Liver (tissue), 9 donors: Measurements from ENCODE around the gene CRAMP1. TPM values are rescaled to one million over a fixed set of nuclear protein-coding genes. Genes with fewer than 3 reads are reported as not detected.

Experiments
- DNase-seq: peaks from one replicate; pipeline ENCODE4 v3.0.0-alpha.2; 2017; ENCODE audit warnings: low spot score
- H3K27ac ChIP-seq, 2 donors: one replicate each; pipeline ENCODE4 v1.7.0; 2013; ENCODE audit warnings: inconsistent platforms in 2 of 2, low read length in 2 of 2, control low read depth in 1 of 2, low read depth in 1 of 2, mild to moderate bottlenecking in 1 of 2
- H3K27me3 ChIP-seq, 4 donors: one replicate each; pipeline versions ENCODE4 v1.6.1 to v1.7.0; 2013; ENCODE audit warnings: low read length in 3 of 4, inconsistent platforms in 1 of 4, mild to moderate bottlenecking in 1 of 4, moderate library complexity in 1 of 4; ENCODE audit not compliant: control insufficient read depth in 4 of 4, insufficient read depth in 4 of 4
- H3K36me3 ChIP-seq, 4 donors: one replicate each; pipeline versions ENCODE4 v1.6.1 to v1.7.0; 2013; ENCODE audit warnings: low read length in 3 of 4, mild to moderate bottlenecking in 3 of 4, low read depth in 1 of 4, moderate library complexity in 1 of 4; ENCODE audit not compliant: control insufficient read depth in 4 of 4, insufficient read depth in 3 of 4
- H3K4me1 ChIP-seq, 4 donors: one replicate each; pipeline versions ENCODE4 v1.6.1 to v1.7.0; 2013; ENCODE audit warnings: low read length in 3 of 4, mild to moderate bottlenecking in 3 of 4, moderate library complexity in 1 of 4; ENCODE audit not compliant: control insufficient read depth in 4 of 4, insufficient read depth in 4 of 4
- H3K4me3 ChIP-seq, 3 donors: one replicate each; pipeline versions ENCODE4 v1.6.1 to v1.7.0; 2013; ENCODE audit warnings: low read length in 3 of 3, control low read depth in 1 of 3, low read depth in 1 of 3, mild to moderate bottlenecking in 1 of 3
- H3K9ac ChIP-seq, 2 donors: one replicate each; pipeline ENCODE4 v1.7.0; 2013; ENCODE audit warnings: low read length in 2 of 2, mild to moderate bottlenecking in 2 of 2, moderate library complexity in 2 of 2, control low read depth in 1 of 2, low read depth in 1 of 2
- H3K9me3 ChIP-seq, 4 donors: one replicate each; pipeline versions ENCODE4 v1.6.1 to v1.7.0; 2013; ENCODE audit warnings: low read length in 3 of 4; ENCODE audit not compliant: control insufficient read depth in 4 of 4
- EGR1 ChIP-seq, 2 donors: IDR thresholded peaks; 2 replicates each; pipeline ENCODE4 v1.6.1; 2016 to 2018; ENCODE audit warnings: antibody characterized with exemption in 2 of 2, low read depth in 2 of 2
- FOXA1 ChIP-seq: IDR thresholded peaks from 2 replicates; pipeline ENCODE4 v1.6.1; 2016; ENCODE audit warnings: antibody characterized with exemption
- FOXA2 ChIP-seq: IDR thresholded peaks from 2 replicates; pipeline ENCODE4 v1.6.1; 2016; ENCODE audit warnings: antibody characterized with exemption
- HNF4A ChIP-seq, 2 donors: conservative IDR thresholded peaks; 2 replicates each; pipeline ENCODE4 v1.6.1; 2016; ENCODE audit warnings: antibody characterized with exemption in 2 of 2, mild to moderate bottlenecking in 2 of 2
- HNF4G ChIP-seq: IDR thresholded peaks from 2 replicates; pipeline ENCODE4 v1.6.1; 2016; ENCODE audit warnings: antibody characterized with exemption
- JUND ChIP-seq, 2 donors: IDR thresholded peaks; 2 replicates each; pipeline ENCODE4 v1.6.1; 2016; ENCODE audit warnings: antibody characterized with exemption in 2 of 2
- NR2F2 ChIP-seq: IDR thresholded peaks from 2 replicates; pipeline ENCODE4 v1.6.1; 2016; ENCODE audit warnings: antibody characterized with exemption
- RAD21 ChIP-seq, 2 donors: IDR thresholded peaks; 2 replicates each; pipeline ENCODE4 v1.6.1; 2016; ENCODE audit warnings: antibody characterized with exemption in 2 of 2, mild to moderate bottlenecking in 2 of 2
- REST ChIP-seq: IDR thresholded peaks from 2 replicates; pipeline ENCODE4 v1.6.1; 2016; ENCODE audit warnings: antibody characterized with exemption, mild to moderate bottlenecking
- RXRA ChIP-seq, 2 donors: IDR thresholded peaks; 2 replicates each; pipeline ENCODE4 v1.6.1; 2017 to 2018; ENCODE audit warnings: antibody characterized with exemption in 2 of 2, mild to moderate bottlenecking in 1 of 2
- SP1 ChIP-seq: IDR thresholded peaks from 2 replicates; pipeline ENCODE4 v1.6.1; 2018; ENCODE audit warnings: antibody characterized with exemption, mild to moderate bottlenecking
- TAF1 ChIP-seq: conservative IDR thresholded peaks from 2 replicates; pipeline ENCODE4 v1.6.1; 2016; ENCODE audit warnings: antibody characterized with exemption, mild to moderate bottlenecking
- YY1 ChIP-seq: IDR thresholded peaks from 2 replicates; pipeline ENCODE4 v1.6.1; 2016; ENCODE audit warnings: antibody characterized with exemption, mild to moderate bottlenecking
- WGBS: extraction: QIAGEN DNeasy Blood & Tissue Kit; methylation state at CpG from one replicate; pipeline ENCODE4 v1.1.7; 2013; 5-methylcytosine and 5-hydroxymethylcytosine counted together
- polyA plus RNA-seq, 2 donors: library from polyadenylated mRNA; stranded (reverse) in 1 of 2; unstranded in 1 of 2; fragments of 200-250 nt in 1 of 2; fragments of >200 nt in 1 of 2; fragmentation: Nextera tagmentation in 1 of 2; extraction: Ambion mirVana in 1 of 2; gene quantifications; one replicate each; pipeline versions ENCODE4 v1.2.1 to v1.2.3, GENCODE V29; 2013 to 2015
- total RNA-seq, 2 donors: library from RNA; depleted of rRNA; stranded (reverse); fragments of >200 nt; gene quantifications; one replicate each; pipeline ENCODE4 v1.2.3, GENCODE V29; 2014
- TF ChIP-seq, protein P1 (sequence below): fragments of 150-350 bp; IDR thresholded peaks from 2 replicates; pipeline ENCODE4 v1.5.1; 2017; ENCODE audit warnings: improper control_type of control experiment, low read depth, low read length; ENCODE audit not compliant: missing input control
- TF ChIP-seq, protein P2 (sequence below): IDR thresholded peaks from 2 replicates; pipeline ENCODE4 v1.6.1; 2016; ENCODE audit warnings: antibody characterized with exemption
- TF ChIP-seq, protein P3 (sequence below): IDR thresholded peaks from 2 replicates; pipeline ENCODE4 v1.6.1; 2016; ENCODE audit warnings: antibody characterized with exemption
- donor health status: healthy.
- donor health status: healthy.
- donor health status: healthy.
- donor health status: healthy.
- donor health status: healthy.

The CRAMP1 gene
- total and polyA plus RNA-seq, 4 donors = 1.1 to 6.4 (median 4.2) TPM

GRCh38 chr16:1651974-1652312 lies 39.8 kb downstream of the CRAMP1 start:
- WGBS = 98% methylated on average over 1 of the region's 1 CpG
- Histone ChIP-seq H3K4me1 (no peaks in the 10 kb centered on the region), H3K9ac (no peak overlapping the region), H3K27ac (no peak overlapping the region), H3K27me3 (no peaks in the 10 kb centered on the region), H3K36me3 (peaks cover 13 to 42% (median 24%) of the 10 kb centered on the region in 4 donors), H3K9me3 (no peaks in the 10 kb centered on the region), H3K4me3 (no peak overlapping the region)
- DNase-seq = no peak
- TF ChIP-seq FOXA1 (no peak), EGR1 (IDR thresholded peaks at IDR 0.05; ENCODE audit: low read depth in 2 of 2) (no peak), HNF4A (conservative IDR thresholded peaks at IDR 0.05) (no peak), RAD21 (IDR thresholded peaks at IDR 0.05) (no peak), JUND (IDR thresholded peaks at IDR 0.05) (no peak), HNF4G (no peak), TAF1 (no peak), RXRA (IDR thresholded peaks at IDR 0.05) (no peak), SP1 (no peak), NR2F2 (no peak), YY1 (no peak)
- TF ChIP-seq, protein P1, sequence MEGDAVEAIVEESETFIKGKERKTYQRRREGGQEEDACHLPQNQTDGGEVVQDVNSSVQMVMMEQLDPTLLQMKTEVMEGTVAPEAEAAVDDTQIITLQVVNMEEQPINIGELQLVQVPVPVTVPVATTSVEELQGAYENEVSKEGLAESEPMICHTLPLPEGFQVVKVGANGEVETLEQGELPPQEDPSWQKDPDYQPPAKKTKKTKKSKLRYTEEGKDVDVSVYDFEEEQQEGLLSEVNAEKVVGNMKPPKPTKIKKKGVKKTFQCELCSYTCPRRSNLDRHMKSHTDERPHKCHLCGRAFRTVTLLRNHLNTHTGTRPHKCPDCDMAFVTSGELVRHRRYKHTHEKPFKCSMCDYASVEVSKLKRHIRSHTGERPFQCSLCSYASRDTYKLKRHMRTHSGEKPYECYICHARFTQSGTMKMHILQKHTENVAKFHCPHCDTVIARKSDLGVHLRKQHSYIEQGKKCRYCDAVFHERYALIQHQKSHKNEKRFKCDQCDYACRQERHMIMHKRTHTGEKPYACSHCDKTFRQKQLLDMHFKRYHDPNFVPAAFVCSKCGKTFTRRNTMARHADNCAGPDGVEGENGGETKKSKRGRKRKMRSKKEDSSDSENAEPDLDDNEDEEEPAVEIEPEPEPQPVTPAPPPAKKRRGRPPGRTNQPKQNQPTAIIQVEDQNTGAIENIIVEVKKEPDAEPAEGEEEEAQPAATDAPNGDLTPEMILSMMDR = no peak
- TF ChIP-seq, protein P2, sequence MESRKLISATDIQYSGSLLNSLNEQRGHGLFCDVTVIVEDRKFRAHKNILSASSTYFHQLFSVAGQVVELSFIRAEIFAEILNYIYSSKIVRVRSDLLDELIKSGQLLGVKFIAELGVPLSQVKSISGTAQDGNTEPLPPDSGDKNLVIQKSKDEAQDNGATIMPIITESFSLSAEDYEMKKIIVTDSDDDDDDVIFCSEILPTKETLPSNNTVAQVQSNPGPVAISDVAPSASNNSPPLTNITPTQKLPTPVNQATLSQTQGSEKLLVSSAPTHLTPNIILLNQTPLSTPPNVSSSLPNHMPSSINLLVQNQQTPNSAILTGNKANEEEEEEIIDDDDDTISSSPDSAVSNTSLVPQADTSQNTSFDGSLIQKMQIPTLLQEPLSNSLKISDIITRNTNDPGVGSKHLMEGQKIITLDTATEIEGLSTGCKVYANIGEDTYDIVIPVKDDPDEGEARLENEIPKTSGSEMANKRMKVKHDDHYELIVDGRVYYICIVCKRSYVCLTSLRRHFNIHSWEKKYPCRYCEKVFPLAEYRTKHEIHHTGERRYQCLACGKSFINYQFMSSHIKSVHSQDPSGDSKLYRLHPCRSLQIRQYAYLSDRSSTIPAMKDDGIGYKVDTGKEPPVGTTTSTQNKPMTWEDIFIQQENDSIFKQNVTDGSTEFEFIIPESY = no peak

- H3K9ac ChIP-seq = no peak overlapping the region
- H3K4me1 ChIP-seq = no peaks in the 10 kb centered on the region
- H3K36me3 ChIP-seq = peaks cover 13 to 50% (median 28%) of the 10 kb centered on the region in 4 donors
- H3K9me3 ChIP-seq = no peaks in the 10 kb centered on the region
- no peak for DNase-seq
- H3K4me3 ChIP-seq = no peak overlapping the region
- H3K27me3 ChIP-seq = no peaks in the 10 kb centered on the region
- no peak for TF ChIP-seq TAF1
- no peak for TF ChIP-seq REST
- TF ChIP-seq FOXA2 = no peak
- TF ChIP-seq FOXA1 = no peak
- no peak for TF ChIP-seq JUND (IDR thresholded peaks at IDR 0.05)
- TF ChIP-seq, protein P3, sequence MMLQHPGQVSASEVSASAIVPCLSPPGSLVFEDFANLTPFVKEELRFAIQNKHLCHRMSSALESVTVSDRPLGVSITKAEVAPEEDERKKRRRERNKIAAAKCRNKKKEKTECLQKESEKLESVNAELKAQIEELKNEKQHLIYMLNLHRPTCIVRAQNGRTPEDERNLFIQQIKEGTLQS = no peak
- H3K27ac ChIP-seq = no peak overlapping the region
- WGBS = 97% methylated on average over 15 of the region's 15 CpGs
These were observed 40.9 kb downstream of the CRAMP1 start for GRCh38 chr16:1653023-1653422.
